Testis (tissue), 2 donors: ENCODE data around the gene CTIF.

Experiments used
- CTCF ChIP-seq, 3 experiments: fragments of 450-650 bp in 2 of 3; fragments of 200-600 bp in 1 of 3; sonication (generic) in 1 of 3; IDR thresholded peaks; one replicate each; pipeline ENCODE4 v1.5.1; 2016 to 2019; ENCODE audit warnings: antibody characterized with exemption in 3 of 3, mild to moderate bottlenecking in 2 of 3, moderate library complexity in 1 of 3
- POLR2A ChIP-seq: fragments of 450-650 bp; IDR thresholded peaks from one replicate; pipeline ENCODE4 v1.6.1; 2017; ENCODE audit warnings: antibody characterized with exemption, mild to moderate bottlenecking, moderate library complexity

GRCh38 chr18:48839819-48840490, 301.1 kb downstream of the CTIF start:
- TF ChIP-seq CTCF (IDR thresholded peaks at IDR 0.05) (no peak), POLR2A (no peak)
